Measurements from ENCODE around the gene AGFG2. TPM values are rescaled to one million over a fixed set of nuclear protein-coding genes. Genes with fewer than 3 reads are reported as not detected.

Gene AGFG2, protein sequence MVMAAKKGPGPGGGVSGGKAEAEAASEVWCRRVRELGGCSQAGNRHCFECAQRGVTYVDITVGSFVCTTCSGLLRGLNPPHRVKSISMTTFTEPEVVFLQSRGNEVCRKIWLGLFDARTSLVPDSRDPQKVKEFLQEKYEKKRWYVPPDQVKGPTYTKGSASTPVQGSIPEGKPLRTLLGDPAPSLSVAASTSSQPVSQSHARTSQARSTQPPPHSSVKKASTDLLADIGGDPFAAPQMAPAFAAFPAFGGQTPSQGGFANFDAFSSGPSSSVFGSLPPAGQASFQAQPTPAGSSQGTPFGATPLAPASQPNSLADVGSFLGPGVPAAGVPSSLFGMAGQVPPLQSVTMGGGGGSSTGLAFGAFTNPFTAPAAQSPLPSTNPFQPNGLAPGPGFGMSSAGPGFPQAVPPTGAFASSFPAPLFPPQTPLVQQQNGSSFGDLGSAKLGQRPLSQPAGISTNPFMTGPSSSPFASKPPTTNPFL
- total RNA-seq: 14.2 and 15.6 TPM in 2 replicates

DNA sequence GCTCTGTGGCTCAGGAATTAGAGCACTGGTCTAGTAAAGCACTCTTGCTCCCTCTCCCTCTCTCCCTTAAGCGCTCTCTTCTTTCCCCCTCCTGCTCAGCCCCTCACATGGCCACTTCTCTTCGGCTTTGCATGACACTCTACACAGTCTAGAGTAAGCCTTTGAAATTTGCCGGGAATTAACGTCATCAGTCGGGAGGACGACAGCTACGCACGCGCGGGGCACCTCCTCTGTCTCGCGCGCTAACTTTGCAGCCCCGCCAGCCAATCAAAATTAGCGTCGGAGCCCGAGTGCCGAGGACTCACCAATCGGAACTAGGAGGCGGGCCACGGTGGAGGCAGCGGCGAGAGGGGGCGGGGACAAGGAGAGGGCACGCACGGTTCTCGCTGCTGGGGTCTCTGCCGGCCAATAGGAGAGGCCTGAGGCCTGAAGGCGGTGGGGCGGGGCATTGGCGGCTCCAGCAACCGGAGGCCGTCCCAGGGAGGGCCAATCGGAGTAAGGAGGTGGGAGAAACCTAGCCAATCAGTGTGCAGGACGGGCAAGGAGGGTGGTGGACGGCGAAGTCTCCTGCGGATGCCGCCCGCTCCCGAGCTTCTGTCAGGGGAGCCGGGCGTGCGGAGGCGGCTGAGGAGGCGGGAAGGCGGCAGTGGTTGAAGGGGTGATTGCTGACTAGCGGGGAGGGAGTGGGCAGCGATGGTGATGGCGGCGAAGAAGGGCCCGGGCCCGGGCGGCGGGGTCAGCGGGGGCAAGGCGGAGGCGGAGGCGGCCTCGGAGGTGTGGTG lies at the start of gene AGFG2:
AGFG2 (plus strand) TSS at position 550 of the 782 bp plus-strand sequence; CDS start at position 694, 144 bp downstream.

DNA sequence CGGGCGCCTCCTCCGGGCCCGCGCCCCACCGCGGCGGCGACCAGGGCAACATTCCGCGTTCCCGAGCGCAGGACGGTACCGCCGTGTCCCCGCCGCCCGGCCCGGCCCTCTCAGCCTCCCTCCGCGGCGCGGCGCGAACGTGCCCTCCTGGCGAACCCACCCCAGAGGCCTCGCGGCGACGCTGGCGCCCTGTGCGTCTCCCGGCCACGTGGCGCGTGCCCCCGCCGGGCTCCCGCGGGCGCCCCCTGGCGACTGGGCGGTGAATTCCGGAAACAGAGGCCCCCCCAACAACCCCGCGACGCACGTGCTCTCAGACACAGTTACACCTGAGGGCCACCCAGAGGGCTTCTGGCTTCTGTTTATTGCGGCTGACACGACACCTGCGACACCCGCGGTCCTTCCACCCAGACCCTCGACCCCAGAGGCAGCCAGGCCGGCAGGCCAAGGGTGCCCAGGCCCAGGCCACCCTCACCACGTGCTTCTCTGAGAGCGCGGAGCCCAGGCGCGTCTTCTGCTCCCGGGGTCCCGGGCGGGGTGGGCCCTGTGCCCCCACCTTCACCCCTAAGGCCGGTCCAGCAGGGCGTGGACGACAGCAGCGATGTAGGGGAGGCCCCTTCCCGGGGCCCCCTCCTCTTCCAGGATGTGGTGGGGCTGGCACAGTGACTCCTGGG lies 34.8 kb downstream of the AGFG2 start, which contains the start of gene SAP25:
SAP25 (minus strand) TSS at position 210 of the 671 bp plus-strand sequence; CDS start at position 52, 158 bp downstream.

DNA sequence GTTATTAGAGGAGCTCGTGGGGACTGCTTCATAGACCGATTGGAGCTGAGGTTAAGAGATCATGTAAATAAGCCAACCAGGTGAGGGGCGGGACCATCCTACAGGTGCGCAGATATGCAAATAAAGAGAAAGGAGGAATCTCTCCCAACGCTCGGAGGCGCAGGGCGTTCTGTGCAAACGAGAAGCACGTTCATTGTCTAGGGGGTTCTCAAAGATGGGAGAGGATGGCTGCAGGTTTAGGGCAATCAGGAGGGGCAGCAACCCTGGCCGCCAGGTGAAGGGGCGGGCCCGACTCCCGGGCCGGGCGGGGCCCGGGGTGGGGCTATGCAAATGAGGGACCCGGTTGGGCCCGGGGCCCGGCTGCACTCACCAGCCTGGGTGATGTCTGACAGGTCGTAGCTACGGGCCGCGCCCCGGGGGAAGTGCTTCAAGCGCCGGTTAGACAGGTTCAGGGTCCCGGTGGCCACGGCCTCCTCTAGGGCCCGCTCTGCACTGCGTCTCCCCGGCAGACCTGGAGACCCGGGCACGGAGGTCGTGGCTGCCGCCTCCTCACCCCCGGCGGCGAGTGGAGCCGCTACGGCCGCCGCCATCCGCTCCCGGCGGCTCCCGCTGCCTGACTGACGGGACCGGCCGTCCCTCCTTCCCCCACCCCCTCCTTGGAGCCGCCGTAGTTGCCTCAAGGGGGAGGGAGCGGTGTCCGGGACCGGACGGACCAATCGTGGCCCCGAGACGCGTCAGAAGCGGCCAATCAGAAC lies 46.7 kb downstream of the AGFG2 start, which contains the start of gene LRCH4:
LRCH4 (minus strand) TSS at position 619 of the 755 bp plus-strand sequence; CDS start at position 590, 29 bp downstream.

DNA sequence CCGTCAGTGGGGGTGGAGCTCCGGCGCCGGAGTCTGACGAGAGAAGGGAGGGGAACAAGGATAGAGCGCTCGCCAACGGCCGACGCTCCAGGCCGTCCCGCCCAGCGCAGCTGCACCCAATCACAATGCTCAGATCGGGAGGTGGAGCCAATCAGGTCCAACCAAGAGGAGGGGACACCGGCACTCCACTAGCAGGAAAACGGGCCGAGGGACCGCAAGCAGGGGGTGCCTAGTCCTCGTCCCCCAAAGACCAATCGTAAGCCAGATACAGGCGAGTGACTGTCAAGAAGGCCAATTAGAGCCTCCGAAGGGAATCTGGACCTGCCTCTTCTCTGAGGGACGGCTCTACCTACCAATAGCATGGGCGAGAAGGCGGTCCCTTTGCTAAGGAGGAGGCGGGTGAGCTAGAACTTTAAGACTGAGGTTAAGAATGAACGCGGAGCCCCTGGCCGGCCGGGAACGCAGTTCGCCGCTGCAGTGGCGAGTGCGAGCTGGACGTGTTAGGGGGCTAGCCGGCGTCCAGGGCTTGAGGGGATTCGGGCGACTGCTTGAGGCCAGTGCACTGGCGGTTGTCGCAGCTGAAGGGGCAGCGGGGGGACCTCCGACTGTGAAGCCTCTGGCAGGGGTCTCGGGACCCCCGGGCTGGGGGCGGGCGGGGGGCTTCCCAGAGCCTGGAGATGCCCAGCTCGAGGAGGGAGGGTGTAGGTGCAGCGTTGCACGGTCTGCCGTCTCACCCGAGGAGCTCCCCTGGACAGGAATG lies 47.4 kb downstream of the AGFG2 start, which contains the start of gene FBXO24:
FBXO24 (plus strand) TSS at position 63 of the 760 bp plus-strand sequence; CDS start at position 361, 298 bp downstream.

GRCh38 chr7:100611983-100612729 lies 73.2 kb downstream of the AGFG2 start, which contains the start of gene MOSPD3:
Gene MOSPD3, plus strand, starts transcription at chr7:100612540. Its CDS starts 252 bp downstream, at chr7:100612792.

Small RNAs within 50 kb of the gene (small RNA-seq; reads per million reads assigned to genes)
- gene RN7SL416P (not detected), gene SAP25 (not detected)

Other genes starting within 250 kb of the AGFG2 start
- gene SPDYE3, start 231.5 kb upstream of the AGFG2 start, total RNA-seq: not detected in 2 replicates
- 10.7 and 13.4 TPM in 2 replicates for gene PILRB, start 181.1 kb upstream of the AGFG2 start, total RNA-seq
- 0.36 TPM in 1 of 2 replicates, not detected in the other for gene PILRA, start 165.7 kb upstream of the AGFG2 start, total RNA-seq
- gene ZCWPW1, start 110.5 kb upstream of the AGFG2 start, total RNA-seq: 1.6 and 2.1 TPM in 2 replicates
- 34.1 and 34.2 TPM in 2 replicates for gene MEPCE, start 109.4 kb upstream of the AGFG2 start, total RNA-seq
- 11.5 and 15.4 TPM in 2 replicates for gene PPP1R35, start 102.7 kb upstream of the AGFG2 start, total RNA-seq
- 0.32 TPM in 1 of 2 replicates, not detected in the other for gene SPACDR, start 74.9 kb upstream of the AGFG2 start, total RNA-seq
- 28.4 and 31.6 TPM in 2 replicates for gene TSC22D4, start 60.0 kb upstream of the AGFG2 start, total RNA-seq
- gene NYAP1, start 55.3 kb upstream of the AGFG2 start, total RNA-seq: 3.0 and 4.7 TPM in 2 replicates
- not detected in 2 replicates for gene SAP25, start 34.7 kb downstream of the AGFG2 start, total RNA-seq
- 22.1 and 28.4 TPM in 2 replicates for gene LRCH4, start 46.9 kb downstream of the AGFG2 start, total RNA-seq
- gene FBXO24, start 47.1 kb downstream of the AGFG2 start, total RNA-seq: 0.32 and 1.2 TPM in 2 replicates
- gene PCOLCE, start 63.2 kb downstream of the AGFG2 start, total RNA-seq: 254 and 321 TPM in 2 replicates
- 7.9 and 13.6 TPM in 2 replicates for gene MOSPD3, start 73.3 kb downstream of the AGFG2 start, total RNA-seq
- 0.49 and 1.1 TPM in 2 replicates for gene TFR2, start 102.3 kb downstream of the AGFG2 start, total RNA-seq
- gene ACTL6B, start 117.2 kb downstream of the AGFG2 start, total RNA-seq: not detected in 2 replicates
- gene GNB2, start 134.5 kb downstream of the AGFG2 start, total RNA-seq: 108 and 144 TPM in 2 replicates
- gene GIGYF1, start 155.0 kb downstream of the AGFG2 start, total RNA-seq: 22.8 and 26.9 TPM in 2 replicates
- gene POP7, start 166.9 kb downstream of the AGFG2 start, total RNA-seq: 23.5 and 23.7 TPM in 2 replicates
- gene EPO, start 181.3 kb downstream of the AGFG2 start, total RNA-seq: not detected in 2 replicates
- not detected in 2 replicates for gene ZAN, start 194.4 kb downstream of the AGFG2 start, total RNA-seq

All from hair follicle dermal papilla cell (primary cell).